HG02571 (cell line): ENCODE results near the gene TRIM10.
"Not testable (repeated sequence)": the region's sequence is repeated elsewhere in the genome, so short reads cannot be mapped to it uniquely, and the experiment has no call there.

Experiments
- ATAC-seq: cut with Tn5 transposase; IDR thresholded peaks from one replicate; pipeline ENCODE4 v1.9.1; 2021; ENCODE audit warnings: mild to moderate bottlenecking, moderate library complexity; ENCODE audit not compliant: unreplicated experiment

TRIM10 gene

DNA sequence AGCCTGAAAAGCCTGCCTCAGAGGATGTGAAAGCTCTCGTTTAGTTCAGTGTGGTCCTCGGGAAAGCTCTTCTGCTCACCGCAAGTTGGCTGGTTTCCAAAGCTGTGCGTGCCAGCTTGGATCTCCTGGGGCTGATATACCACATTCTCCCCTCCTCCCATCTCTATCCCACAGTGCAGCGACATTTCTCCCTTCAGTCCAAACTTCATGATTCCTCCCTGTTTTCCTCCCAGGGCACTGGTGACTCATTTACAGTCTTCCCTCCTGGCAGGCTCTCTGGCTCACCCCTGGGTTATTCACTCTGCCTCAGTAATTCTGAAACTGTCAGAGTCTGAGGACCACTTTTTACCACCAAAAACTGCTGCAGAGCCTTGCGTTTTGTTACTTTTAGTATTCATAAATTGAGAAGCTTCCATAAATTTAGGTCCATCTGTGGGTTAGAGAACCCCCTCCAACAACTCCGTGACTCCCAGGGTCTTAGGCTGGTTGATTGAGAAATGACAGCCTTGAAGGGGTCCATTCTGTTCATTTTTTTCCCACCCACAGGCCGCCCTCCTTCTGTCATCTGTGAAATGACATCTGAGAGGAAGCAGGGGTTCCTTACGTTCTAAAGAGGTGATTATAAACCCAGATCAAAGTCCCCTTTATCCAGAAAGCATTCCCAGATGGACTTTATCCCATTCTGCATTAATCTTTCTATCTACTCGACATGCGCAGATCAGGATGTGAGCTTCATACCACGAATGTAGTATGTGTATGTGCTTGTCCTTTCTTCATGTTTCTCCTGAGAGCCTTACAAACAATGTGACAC lies 6.1 kb downstream of the TRIM10 start:
- no peak for ATAC-seq

DNA sequence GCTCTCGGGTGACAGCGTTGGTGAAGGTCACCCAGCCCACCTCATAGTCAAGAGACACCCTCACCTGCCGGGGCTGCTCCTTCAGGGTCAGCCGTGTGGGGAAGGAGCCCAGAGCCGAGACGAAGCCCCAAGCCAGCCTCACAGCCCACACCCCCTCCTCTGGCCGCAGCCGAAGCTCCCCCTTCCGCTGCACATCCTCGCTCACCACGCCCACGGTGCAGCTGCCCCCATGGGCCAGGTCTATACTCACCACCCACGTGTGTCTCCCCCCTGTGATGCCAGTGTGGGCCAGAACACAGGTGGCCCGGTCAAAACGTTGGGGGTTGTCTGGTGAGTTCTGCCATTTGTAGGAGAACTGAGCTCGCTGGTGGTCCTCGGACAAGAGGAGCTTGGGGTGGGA lies 7.0 kb downstream of the TRIM10 start:
- ATAC-seq, result no peak

DNA sequence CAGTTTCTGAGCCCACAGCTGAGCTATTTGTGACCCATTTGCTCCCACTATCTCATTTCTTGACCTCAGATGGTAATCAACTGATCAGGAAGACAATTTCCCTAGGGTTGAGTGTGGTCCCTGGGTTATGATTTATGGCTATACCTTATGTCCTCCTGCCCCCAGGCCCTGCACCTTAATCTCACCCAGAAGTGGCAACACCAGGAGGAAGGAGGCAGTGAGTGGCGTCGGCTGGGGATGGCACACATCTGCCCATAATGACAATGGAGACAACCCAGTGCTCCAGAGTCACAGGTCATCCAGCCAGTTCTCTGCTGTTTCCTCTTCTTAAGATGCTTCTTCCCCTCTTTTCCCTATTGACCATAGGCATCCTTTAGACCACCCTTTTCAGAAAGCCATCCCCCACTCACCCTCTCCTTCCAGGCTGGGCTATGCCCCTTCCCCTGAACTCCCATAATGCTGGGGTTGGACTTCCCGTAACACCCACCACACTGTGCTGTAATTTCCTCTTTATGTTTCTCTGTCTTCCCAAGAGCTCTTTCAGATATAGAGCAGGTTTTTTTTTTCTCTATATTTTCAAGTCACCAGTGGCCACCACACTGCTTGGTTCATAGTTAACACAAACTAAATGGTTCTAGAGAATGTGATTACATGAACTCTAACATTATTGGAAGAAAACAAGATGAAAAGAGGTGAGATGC lies 8.0 kb downstream of the TRIM10 start:
- ATAC-seq, result no peak

DNA sequence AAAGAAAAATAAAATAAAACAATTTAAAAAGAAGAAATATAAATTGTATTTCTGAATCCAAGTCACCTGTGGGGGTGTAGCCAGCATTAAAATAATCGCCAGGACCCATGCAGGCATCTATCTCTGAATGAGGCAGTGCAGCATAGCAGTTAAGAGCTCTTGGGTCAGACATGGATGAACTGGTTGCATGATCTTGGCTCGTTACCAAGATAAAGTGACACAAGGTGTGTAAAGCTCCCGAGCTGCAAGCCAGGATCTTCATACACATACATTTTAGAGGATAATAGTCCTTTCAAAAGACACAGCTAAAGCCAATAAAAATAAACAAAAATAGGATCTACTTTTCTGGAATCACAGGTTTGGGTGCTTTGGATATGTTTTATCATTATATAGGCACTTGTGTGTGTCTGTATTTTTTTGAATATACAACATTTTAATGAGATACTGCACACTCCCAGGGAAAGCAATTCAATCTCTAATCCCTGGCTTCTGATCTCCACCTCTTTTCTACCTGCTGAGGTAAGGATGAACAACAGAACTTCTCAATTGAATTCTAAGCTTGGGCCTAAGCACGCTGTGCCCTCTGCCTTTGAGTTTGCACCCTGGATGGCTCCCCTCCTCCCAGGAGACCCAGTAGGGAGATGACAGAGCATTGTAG lies 8.9 kb downstream of the TRIM10 start:
- no peak for ATAC-seq

DNA sequence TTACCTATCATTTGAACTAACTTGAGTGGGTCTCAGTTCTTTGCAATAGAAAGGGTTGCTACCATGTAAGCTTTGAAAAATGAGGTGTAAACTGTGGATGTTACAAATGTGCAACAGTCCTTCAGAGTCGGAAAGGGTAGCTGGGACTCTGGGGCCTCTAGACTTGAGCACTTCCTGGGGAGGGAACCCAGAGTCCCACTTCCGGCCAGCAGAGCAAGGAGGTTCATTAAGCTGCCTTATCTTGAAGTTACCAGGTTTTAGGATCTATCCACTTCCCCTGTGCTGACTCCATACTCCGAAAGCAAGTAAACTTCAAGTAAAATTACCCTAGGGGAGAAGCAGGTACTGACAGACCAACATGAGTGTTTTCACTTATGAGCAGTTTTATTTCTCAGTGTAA lies 9.4 kb downstream of the TRIM10 start:
- no peak for ATAC-seq

DNA sequence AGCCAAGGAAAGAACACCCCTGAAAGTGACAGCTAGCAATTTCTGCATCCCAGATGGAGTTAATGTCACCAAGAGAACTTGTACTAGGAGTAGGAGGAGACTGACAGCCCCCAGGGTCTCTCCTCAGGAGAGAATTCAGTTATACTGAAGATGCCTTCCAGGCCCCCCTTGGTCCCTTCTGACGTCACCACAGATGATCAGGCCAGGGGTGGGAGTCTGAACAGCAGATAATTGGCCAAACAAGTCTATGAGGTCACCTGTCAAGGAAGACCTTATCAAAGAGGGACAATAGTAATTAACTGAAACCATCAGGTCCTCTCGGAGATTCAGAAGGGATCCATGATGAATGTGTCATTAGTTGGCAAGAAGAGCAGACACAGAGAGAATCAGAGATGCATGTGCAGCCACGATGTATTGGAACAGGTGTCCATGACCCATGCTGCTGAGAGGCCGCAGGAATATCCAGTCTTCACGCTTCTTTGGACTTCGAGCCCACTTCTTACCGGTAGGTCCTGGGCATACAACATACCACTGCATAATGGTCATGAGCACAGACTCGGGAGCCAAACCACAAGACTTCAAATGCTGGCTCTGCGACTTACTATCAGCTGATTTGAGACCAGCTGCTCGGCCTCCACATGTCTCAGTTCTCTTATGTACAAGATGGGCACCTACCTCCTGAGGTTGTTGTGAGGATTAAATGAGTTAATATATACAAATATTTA lies 10.2 kb downstream of the TRIM10 start:
- ATAC-seq, result no peak

DNA sequence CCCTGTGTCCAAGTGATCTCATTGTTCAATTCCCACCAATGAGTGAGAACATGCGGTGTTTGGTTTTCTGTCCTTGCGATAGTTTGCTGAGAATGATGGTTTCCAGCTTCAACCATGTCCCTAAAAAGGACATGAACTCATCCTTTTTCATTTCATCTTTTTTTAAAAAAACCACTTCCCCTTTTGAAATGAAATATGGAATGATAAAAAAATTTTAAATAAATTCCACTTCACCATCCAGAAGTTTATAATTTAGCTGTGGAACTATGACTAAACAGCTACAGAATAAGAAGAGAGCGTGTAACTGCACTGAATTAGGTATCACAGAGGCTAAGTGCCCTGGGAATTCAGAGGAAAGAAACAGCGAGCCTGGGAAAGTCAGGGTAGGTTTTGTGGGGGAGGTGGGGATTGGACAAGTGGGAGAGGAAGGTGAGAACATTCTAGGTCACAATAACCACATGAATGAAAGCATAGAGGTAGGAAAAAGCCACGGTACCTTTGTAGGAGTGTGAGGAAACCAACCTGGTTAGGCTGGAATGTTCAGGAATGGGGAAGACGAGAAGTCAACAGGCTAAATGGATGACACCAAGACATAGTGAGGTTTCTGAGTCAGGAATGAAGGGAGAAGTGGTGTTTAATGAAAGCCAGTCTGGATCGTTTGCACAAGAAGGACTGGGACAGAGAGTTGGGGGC lies 11.0 kb downstream of the TRIM10 start:
- no peak for ATAC-seq

DNA sequence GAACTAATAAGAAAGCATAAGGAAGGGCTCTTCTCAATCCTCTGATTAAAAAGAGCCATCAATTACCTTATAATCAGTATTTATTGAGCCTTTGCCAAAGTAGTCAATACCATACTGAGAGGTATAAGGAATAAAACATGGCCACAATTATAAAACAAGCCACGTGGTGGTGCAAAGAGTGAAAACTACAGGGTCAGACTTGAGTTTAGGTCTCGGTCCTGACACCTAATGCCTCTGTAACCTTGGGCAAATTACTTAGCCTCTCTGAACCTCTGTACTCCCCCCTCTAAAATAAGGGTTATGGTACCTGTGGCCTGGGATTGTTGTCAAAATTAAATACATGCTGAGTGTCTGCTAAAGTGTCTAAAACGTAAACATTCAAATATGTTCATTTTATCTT lies 11.8 kb downstream of the TRIM10 start:
- ATAC-seq, result no peak

DNA sequence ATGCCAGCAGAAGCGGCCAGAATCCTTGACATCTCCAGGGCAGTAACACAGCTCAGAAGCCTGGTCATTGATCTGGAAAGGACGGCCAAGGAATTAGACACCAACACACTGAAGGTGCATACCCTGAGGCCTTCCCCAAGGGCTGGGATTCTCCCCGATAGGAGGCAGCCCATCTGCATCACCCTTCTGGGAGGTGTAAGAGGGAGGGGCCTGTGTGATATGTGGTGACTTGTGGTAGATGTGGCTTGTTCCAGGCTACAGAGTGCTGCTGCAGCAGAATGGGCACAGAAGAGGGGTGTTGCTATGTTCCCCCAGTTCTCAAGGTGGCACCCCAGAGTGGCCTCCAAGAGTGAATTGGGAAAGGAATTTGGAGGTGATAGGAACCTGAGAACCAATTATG lies 13.9 kb downstream of the TRIM10 start:
- ATAC-seq, result no peak

DNA sequence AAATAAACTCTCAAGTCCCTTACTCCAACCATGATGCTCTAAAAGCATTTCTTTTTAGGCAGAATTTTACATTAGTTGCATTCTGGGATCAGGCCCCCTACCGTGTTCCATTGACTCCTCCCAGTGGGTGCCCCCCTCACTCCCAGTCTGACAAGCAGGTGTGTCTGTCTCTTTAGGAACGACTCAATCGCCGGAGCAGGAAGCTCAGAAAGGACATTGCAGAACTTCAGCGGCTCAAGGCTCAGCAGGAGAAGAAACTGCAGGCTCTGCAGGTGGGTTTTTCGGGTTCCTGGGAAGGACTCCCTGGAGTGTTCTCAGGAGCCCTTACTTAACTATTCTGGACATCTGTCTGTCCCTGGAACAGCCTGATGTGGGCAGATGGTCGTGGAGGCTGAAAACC lies 15.2 kb downstream of the TRIM10 start:
- no peak for ATAC-seq

DNA sequence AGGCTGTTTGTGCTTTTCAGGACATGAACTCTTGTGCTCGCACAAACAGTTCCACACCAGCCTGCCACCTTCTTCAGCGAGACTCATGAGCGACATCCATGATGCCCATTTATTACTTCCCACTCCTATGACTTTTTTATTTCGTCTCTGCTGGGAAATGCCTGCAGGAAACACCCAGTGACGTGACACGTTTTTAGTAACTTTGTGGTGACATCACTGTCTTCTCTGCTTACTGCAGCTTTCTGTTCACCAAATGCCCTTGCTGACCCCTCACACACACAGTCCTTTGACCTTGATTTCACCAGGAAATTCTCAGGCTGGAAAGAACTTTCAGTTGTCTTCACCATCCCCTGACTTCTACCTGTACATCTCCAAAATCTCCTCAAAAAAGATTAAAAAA lies 16.2 kb downstream of the TRIM10 start:
- no peak for ATAC-seq

DNA sequence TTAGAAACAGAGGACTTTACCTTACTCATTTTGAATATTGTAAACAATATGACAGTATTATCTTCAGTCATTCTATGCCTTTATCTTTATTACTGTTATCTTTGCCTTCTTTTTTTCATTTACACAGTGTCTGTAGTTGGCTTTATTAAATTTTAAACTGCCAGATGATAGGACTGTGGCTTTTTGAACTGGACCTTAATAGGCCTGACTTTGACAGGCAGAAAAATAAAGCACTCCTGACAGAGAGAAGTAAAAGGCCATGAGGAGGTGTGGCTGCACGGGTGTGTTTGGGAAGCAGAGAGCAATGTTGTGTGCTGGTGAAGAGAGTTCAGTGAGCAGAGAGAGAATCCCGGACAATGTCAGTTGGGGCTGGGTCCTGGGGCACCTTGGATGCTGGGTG lies 17.2 kb downstream of the TRIM10 start:
- ATAC-seq, result no peak

DNA sequence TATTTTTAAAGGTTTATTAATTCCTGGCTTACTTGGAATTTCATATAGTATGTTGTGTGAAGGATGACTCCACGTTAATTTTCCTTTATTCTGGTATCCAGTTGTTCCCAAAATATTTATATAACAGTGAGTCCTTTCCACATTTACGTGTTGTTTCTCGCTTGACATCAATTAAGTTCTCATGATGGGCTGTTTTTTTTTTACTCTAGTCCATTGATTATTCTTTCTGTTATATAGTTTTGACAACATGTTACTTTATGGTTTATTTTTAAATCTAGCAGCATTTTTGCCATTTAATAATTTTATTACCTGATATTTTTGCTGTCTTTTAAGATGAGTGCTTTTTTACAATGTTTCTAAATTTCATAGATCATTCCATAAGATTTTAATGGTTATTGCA lies 18.3 kb downstream of the TRIM10 start:
- ATAC-seq, result no peak

DNA sequence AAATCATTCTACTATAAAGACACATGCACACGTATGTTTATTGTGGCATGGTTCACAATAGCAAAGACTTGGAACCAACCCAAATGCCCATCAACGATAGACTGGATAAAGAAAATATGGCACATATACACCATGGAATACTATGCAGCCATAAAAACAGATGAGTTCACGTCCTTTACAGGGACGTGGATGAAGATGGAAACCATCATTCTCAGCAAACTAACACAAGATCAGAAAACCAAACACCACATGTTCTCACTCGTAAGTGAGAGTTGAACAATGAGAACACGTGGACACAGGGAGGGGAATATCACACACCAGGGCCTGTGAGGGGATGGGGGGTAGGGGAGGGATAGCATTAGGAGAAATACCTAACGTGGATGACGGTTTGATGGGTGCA lies 20.8 kb downstream of the TRIM10 start:
- not testable (repeated sequence) for ATAC-seq

DNA sequence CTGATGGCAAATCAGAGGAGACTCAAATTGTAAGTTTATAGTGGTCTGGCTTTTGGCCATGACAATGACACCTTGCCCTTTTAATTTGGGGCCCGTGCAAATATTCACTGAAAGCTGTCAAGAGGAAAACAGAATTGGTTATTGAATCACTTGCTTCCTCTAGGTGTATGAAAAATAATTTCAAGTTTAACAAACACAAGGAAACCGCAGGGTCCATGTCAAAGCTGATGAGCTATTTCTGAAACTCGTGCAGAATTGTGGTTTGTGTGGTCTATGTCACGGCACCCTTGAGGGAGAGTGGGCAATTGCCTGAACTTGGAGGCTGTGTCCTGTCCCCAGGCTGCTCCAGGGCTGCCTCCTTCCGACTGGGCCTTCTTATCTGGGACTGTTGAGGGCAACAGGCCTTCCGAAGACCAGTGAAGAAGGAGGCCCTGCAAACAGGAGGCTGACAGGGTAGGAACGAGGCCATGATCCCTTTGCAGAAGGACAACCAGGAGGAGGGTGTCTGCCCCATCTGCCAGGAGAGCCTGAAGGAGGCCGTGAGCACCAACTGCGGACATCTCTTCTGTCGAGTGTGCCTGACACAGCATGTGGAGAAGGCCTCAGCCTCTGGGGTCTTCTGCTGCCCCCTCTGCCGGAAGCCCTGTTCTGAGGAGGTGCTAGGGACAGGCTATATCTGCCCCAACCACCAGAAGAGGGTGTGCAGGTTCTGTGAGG lies 24.3 kb downstream of the TRIM10 start:
- ATAC-seq, result no peak

DNA sequence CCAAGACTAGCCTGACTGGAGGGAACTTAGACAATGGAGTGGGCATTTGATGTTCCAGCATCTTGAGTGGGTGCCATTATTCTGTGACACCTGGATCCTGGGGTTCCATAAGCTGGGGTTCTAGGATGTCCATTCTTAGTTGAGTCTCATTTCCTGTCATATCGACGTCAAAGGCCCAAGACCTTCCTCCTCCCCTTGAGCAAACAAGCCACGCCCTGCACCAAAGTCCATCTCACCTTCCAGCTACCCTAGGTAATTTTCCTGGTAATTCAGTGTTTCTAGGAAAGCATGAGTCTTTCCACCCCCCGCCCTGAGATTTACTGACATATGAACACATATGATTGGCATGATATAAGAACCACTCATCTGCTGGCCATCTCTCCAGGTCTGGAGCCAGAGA lies 25.3 kb downstream of the TRIM10 start, which contains the start of gene TRIM40:
Gene TRIM40, plus strand, starts transcription at position 384 of the 400 bp plus-strand sequence. CDS start 897 bp downstream, outside the sequence.
- ATAC-seq, result no peak

DNA sequence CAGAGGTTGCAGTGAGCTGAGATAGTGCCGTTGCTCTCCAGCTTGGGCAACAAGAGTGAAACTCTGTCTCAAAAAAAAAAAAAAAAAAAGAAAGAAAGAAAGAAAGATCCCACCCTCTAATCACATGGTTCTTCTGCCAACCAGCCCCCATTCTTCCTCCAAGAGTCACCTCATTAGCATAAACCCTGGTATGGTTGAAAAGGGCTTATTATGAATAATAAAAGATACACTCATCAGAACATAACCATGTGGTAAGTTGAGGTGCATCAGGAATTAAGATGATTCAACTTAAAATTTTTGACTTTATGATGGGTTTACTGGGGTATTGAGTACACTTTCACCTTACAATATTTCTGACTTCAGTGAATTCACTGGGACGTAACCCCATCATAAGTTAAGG lies 25.9 kb downstream of the TRIM10 start:
- ATAC-seq, result no peak

DNA sequence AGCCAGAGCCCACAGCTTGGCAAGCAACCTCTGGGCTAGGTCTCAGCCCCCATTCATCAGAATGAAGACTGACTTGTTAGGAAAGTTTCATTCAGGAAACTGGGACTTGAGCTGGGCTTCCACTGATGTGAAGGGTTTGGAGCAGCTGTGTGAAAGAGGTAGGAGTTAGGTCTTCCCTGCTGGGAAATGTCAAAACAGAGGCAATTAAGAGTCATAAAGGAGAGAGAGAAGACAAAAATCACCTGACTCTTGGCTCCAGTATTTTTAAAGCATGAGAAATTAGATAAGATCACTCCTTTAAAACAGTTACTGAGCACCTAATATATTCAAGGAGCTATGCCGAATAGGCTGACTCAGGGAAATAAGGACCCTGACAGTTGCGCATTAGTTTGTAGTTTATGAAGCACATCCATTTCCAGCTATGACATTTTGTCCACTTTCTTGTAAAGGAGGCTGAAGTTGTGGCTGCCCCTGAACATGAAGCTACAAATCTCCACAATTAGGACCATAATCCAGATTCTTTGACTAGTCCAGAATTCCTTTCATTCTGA lies 29.0 kb downstream of the TRIM10 start:
- ATAC-seq, result no peak
